ENCODE results near the gene ADGRL1. TPM values are rescaled to one million over a fixed set of nuclear protein-coding genes. Genes with fewer than 3 reads are reported as not detected.

The ADGRL1 gene
- total RNA-seq, 1 donor from 2014 or later: 68.1 TPM

- Mint-ChIP-seq H3K27me3 (ENCODE audit: unreplicated experiment) (peaks cover 4% of the 10 kb centered on the region), H3K4me3 (ENCODE audit: unreplicated experiment) (no peak overlapping the region), H3K9me3 (ENCODE audit: unreplicated experiment) (no peaks in the 10 kb centered on the region), H3K36me3 (ENCODE audit: unreplicated experiment) (no peaks in the 10 kb centered on the region), H3K4me1 (ENCODE audit: low read depth, unreplicated experiment) (no peaks in the 10 kb centered on the region), H3K27ac (ENCODE audit: unreplicated experiment) (no peak overlapping the region)
- DNase-seq: no peak
- TF ChIP-seq CTCF (IDR thresholded peaks at IDR 0.05; ENCODE audit: partially characterized antibody, unreplicated experiment): no peak
Observed at GRCh38 chr19:14102756-14103155, 103.2 kb downstream of the ADGRL1 start.

GRCh38 chr19:14102102-14102696 is 103.8 kb downstream of the ADGRL1 start:
- Mint-ChIP-seq H3K4me1 (ENCODE audit: low read depth, unreplicated experiment) (no peaks in the 10 kb centered on the region), H3K4me3 (ENCODE audit: unreplicated experiment) (no peak overlapping the region), H3K9me3 (ENCODE audit: unreplicated experiment) (no peaks in the 10 kb centered on the region), H3K36me3 (ENCODE audit: unreplicated experiment) (no peaks in the 10 kb centered on the region), H3K27ac (ENCODE audit: unreplicated experiment) (no peak overlapping the region), H3K27me3 (ENCODE audit: unreplicated experiment) (peaks cover 4% of the 10 kb centered on the region)
- no peak for DNase-seq
- no peak for TF ChIP-seq CTCF (IDR thresholded peaks at IDR 0.05; ENCODE audit: partially characterized antibody, unreplicated experiment)

GRCh38 chr19:14101003-14101545 is 104.9 kb downstream of the ADGRL1 start:
- no peaks in the 10 kb centered on the region for H3K36me3 Mint-ChIP-seq (ENCODE audit: unreplicated experiment)
- no peak overlapping the region for H3K27ac Mint-ChIP-seq (ENCODE audit: unreplicated experiment)
- peaks cover 4% of the 10 kb centered on the region for H3K27me3 Mint-ChIP-seq (ENCODE audit: unreplicated experiment)
- peaks cover 3% of the 10 kb centered on the region for H3K9me3 Mint-ChIP-seq (ENCODE audit: unreplicated experiment)
- no peak for DNase-seq
- no peaks in the 10 kb centered on the region for H3K4me1 Mint-ChIP-seq (ENCODE audit: low read depth, unreplicated experiment)
- no peak for TF ChIP-seq CTCF (IDR thresholded peaks at IDR 0.05; ENCODE audit: partially characterized antibody, unreplicated experiment)
- no peak overlapping the region for H3K4me3 Mint-ChIP-seq (ENCODE audit: unreplicated experiment)

Other genes with a start within 250 kb of the ADGRL1 start
- gene RFX1, start 199.8 kb downstream of the ADGRL1 start, total RNA-seq (ENCODE audit: unreplicated experiment): 9.4 TPM
- gene RLN3, start 178.0 kb downstream of the ADGRL1 start, total RNA-seq (ENCODE audit: unreplicated experiment): not detected
- gene IL27RA, start 174.4 kb downstream of the ADGRL1 start, total RNA-seq (ENCODE audit: unreplicated experiment): not detected
- 6.7 TPM for gene PALM3, start 144.1 kb downstream of the ADGRL1 start, total RNA-seq (ENCODE audit: unreplicated experiment)
- gene MISP3, start 133.4 kb downstream of the ADGRL1 start, total RNA-seq (ENCODE audit: unreplicated experiment): 2.2 TPM
- gene C19orf67, start 120.4 kb downstream of the ADGRL1 start, total RNA-seq (ENCODE audit: unreplicated experiment): 0.71 TPM
- 52.0 TPM for gene SAMD1, start 115.4 kb downstream of the ADGRL1 start, total RNA-seq (ENCODE audit: unreplicated experiment)
- 82.9 TPM for gene PRKACA, start 88.4 kb downstream of the ADGRL1 start, total RNA-seq (ENCODE audit: unreplicated experiment)
- gene ASF1B, start 69.6 kb downstream of the ADGRL1 start, total RNA-seq (ENCODE audit: unreplicated experiment): 2.3 TPM
- 4.0 TPM for gene ADGRE5, start 175.3 kb upstream of the ADGRL1 start, total RNA-seq (ENCODE audit: unreplicated experiment)
- 103 TPM for gene DDX39A, start 213.2 kb upstream of the ADGRL1 start, total RNA-seq (ENCODE audit: unreplicated experiment)
- 117 TPM for gene PKN1, start 227.1 kb upstream of the ADGRL1 start, total RNA-seq (ENCODE audit: unreplicated experiment)

Data from glutamatergic neuron (in vitro differentiated cells).